Measurements from ENCODE around the gene FPR1.
"Not testable (repeated sequence)": the region's sequence is repeated elsewhere in the genome, so short reads cannot be mapped to it uniquely, and the experiment has no call there.

FPR1 gene

DNA sequence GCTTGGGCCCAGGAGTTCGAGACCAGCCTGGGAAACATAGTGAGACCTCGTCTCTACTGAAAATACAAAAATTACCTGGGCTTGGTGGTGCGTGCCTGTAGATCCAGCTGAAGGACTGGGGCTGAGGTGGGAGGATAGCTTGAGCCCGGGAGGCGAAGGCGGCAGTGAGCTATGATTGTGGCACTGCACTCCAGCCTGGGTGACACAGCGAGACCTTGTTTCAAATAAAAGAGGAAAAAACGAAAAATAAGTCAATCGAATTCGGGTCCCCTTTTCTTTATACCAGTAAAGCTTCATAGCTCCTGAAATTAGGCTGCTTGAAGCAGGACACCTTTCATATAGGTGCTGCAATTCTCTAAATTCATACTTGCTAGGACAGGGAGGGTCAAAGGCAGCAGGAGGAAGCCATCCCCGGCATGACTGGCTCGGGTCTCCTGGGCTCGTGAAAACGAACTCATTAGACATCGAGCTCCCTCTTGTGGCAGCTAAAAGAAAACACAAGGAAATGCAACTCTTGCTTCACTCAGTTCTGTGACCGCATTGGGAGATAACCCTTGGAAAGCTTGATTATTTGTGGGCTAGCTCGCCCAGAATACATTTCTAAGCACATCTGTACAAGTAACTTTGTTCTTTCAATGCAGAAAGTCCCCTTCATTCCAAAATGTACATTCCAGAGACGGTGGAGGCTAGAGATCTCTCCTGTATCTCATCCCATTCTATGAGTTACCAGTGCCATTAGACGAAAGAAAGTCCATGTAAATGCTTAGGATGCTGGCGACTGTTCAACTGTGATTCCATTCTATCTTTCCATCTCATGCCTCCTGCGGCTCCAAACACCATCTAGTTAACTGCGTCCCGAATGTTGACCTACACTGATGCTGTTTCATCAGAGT is 26.1 kb upstream of the FPR1 start:
- H3K27ac ChIP-seq: peak overlapping the region; percentile 10; the same call in 1 of the 2 replicates

DNA sequence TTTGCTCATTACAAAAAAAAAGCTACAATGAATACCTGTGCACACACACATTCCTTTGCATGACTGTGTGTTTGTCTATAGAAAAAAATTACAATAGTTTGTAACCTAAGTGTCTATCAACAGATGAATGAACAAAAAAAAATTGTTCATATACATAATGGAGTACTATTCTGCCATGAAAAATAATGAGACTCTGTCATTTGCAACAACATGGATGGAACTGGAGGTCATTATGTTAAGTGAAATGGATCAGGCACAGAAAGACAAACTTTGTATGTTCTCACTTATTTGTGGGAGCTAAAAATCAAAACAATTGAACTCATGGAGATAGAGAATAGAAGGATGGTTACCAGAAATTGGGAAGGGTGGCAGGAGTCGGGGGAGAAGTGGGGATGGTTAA is 24.9 kb upstream of the FPR1 start:
- H3K27ac ChIP-seq: not testable (repeated sequence)

More for the DNA sequence above, 26.1 kb upstream of the FPR1 start:
- TF ChIP-seq, protein P1, sequence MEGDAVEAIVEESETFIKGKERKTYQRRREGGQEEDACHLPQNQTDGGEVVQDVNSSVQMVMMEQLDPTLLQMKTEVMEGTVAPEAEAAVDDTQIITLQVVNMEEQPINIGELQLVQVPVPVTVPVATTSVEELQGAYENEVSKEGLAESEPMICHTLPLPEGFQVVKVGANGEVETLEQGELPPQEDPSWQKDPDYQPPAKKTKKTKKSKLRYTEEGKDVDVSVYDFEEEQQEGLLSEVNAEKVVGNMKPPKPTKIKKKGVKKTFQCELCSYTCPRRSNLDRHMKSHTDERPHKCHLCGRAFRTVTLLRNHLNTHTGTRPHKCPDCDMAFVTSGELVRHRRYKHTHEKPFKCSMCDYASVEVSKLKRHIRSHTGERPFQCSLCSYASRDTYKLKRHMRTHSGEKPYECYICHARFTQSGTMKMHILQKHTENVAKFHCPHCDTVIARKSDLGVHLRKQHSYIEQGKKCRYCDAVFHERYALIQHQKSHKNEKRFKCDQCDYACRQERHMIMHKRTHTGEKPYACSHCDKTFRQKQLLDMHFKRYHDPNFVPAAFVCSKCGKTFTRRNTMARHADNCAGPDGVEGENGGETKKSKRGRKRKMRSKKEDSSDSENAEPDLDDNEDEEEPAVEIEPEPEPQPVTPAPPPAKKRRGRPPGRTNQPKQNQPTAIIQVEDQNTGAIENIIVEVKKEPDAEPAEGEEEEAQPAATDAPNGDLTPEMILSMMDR (conservative IDR thresholded peaks at IDR 0.05): peak; percentile 88

DNA sequence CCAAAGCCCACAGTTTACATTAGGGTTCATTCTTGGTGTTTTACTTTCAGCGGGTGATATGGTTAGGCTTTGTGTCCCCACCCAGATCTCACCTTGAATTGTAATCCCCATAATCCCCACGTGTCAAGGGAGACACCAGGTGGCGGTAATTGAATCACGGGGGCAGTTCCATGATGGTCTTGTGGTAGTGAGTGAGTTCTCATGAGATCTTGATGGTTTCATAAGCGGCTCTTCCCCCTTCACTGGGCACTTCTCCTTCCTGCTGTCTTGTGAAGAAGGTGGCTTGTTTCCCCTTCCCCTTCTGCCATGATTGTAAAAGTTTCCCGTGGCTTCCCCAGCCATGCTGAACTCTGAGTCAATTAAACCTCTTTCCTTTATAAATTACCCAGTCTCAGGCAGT is 21.3 kb upstream of the FPR1 start:
- H3K27ac ChIP-seq: no peak overlapping the region
- TF ChIP-seq, protein P1 (conservative IDR thresholded peaks at IDR 0.05): no peak

DNA sequence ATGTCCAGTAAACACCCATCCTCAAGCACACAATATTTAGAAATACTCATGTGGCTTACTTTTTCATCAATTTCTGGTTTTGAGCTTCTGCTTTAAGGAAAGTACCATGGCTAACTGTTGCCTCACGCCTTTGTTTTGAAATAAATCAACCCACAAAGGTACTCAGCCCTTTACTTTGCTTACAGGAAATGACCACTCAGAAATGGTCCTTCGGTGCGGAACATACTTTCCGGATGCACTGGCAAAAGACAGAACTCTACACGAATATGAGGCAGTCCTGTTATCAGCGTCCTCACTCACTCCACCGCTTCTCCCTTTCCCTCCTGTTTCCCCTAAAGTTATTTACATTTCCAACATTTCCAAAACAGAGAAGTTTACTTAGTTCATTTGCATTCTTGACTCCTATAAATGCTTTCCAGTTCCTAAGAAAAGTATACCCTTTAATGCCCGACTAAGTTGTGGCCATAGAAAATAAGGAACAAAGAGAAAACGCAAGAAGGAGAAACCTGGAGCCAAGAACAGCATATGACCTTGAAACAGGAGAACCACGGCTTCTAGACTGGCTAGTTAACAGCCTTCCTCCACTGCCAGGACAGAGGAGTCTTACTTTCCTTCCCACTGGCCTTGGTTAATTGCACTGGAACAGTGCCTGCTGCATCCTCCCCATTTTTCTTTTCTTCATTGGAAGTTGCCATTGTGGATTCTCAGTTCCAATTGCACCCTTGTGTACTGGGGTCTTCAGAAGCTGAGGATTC is 19.9 kb upstream of the FPR1 start:
- TF ChIP-seq, protein P1 (conservative IDR thresholded peaks at IDR 0.05): no peak
- no peak overlapping the region for H3K27ac ChIP-seq

DNA sequence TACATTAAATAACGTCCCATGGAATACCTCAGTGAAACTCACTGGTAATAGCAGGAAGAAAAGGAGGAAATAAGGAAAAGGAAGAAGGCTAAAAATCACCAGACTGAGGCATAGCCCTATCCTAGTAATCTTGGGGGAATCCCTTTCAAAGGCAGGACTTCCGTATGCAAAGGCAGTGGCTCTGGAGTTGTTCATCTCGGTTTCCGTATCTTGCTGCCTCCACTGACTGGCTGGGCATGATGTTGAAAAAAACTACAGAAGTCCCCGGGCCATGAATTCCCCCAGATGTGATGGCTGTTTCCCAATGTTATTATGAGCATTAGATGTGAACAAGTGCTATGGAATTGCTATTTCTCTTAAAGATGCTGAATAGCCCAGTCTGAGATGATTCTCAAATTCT is 14.8 kb upstream of the FPR1 start:
- no peak overlapping the region for H3K27ac ChIP-seq
- TF ChIP-seq, protein P1 (conservative IDR thresholded peaks at IDR 0.05): no peak

DNA sequence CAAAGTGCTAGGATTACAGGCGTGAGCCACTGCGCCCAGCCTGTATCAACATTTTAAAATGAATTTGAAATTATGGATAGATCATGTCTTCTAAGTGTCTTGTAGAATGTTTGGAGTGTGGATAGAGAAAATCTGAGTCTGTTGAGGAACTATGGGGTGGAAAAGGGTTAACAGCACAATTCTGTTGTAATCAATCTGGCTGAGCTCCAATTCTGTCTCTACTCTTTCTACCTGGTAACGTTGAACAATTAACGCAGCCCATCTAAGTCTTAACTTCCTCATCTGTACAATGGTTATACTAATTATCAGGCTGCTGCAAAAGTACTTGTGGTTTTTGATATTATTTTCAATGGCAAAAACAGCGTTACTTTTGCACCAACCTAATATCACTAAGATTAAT is 13.4 kb upstream of the FPR1 start:
- H3K27ac ChIP-seq: no peak overlapping the region
- TF ChIP-seq, protein P1 (conservative IDR thresholded peaks at IDR 0.05): no peak

DNA sequence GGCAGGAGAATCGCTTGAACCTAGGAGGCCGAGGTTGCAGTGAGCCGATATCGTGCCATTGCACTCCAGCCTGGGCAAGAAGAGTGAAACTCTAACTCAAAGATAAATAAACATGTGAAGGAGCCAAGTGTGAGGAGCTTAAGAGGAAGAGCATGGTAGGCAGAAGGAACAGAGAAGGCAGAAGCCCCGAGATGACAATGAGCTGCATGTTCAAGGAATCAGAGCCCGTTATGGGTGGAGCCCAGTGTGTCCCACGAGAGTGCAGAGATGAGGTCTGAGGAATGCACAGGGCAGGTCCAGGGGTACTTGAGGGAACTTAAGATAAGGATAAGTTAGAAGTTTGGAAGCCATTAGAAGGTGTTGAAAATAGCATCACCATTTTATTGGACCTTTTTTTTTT is 10.0 kb upstream of the FPR1 start:
- no peak overlapping the region for H3K27ac ChIP-seq
- TF ChIP-seq, protein P1 (conservative IDR thresholded peaks at IDR 0.05): no peak
